ENCODE results near the gene ANKRD13A.
"Not testable (repeated sequence)": the region's sequence is repeated elsewhere in the genome, so short reads cannot be mapped to it uniquely, and the experiment has no call there.

Gene ANKRD13A

DNA sequence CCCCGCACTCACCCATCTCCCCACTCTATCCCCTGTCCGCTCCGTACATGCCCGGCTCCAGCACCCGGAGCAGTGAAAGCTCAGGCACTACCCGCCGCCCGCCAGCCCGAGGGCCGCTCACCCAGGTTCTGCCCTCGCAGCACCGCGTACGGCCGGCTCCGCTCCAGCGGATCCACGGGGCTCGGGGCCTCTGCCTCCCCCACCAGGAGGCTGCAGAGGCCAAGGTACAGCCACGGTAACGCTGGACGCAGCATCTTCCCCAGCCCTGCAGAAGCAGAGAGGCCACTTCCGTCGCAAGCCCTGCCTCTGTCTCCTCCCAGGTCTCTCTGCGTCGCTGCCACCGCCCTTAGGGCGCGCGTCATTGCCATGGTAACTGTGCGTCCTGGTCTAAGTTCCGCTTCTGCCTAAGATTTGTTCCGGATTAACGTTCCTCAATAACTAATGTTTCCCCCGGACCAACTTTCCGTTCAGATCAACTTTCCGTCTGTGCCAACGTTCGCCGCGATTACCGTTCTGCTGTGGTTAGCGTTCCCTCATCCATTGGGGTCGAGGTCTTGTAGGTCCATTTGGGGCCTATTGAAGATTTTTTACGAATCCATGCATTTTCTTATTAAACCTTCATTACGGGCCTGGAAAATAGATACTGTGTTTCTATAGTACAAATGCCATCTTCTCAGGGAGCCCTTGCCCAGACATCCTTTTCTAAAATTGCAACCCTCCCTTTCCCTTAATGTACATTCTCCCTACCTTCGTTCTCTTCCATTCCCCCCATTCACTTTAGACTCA is 49.2 kb downstream of the ANKRD13A start, which contains the start of gene C12orf76:
TSS of gene C12orf76 (minus strand) at position 281 of the 786 bp plus-strand sequence. CDS start at position 254, 27 bp downstream.
- DNase-seq (ENCODE audit: low spot score): peak; percentile 96

DNA sequence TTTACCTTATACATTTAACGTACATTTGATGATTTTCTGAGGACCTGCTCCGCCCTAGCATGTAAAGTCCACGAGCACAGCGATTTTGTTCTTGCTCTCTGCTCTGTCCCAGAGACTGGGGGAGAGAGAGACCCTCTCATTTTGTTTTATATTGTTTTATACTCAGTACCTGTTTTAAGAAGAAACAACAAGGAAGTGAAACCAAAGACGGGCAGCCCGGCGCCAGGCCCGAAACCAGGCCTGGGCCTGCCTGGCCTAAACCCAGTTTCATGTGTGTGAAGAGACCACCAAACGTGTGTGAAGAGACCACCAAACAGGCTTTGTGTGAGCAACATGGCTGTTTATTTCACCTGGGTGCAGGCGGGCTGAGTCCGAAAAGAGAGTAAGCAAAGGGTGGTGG is 49.8 kb downstream of the ANKRD13A start:
- not testable (repeated sequence) for DNase-seq (ENCODE audit: low spot score)

DNA sequence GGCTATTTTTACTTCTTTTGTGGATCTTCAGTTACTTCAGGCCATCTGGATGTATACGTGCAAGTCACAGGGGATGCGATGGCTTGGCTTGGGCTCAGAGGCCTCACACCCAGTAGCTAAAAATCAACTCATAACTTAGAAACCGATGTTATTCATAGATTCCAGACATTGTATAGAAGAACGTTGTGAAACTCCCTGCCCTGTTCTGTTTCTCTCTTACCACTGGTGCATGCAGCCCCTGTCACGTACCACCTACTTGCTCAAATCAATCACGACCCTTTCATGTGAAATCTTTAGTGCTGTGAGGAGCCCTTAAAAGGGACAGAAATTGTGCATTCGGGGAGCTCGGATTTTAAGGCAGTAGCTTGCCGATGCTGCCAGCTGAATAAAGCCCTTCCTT is 50.4 kb downstream of the ANKRD13A start:
- not testable (repeated sequence) for DNase-seq (ENCODE audit: low spot score)

DNA sequence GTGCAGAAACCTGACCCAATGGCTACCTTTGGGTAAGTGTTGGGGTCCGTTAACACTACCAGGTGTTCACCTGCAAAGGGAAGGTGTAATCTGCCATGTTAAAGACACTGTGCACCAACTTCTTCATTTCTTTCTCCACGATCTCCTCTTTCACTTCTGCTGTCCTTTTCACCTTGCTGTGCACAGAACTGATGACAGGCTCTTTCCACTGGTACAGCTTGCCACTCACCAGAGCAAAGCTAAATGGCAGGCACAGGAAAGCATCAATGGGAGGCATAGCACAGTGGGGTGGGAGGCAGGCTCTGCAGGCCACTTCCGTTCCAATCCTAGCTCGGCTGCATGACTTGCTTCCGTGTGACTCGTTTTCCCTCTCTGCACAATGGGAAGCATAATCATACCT is 51.7 kb downstream of the ANKRD13A start:
- no peak for DNase-seq (ENCODE audit: low spot score)

DNA sequence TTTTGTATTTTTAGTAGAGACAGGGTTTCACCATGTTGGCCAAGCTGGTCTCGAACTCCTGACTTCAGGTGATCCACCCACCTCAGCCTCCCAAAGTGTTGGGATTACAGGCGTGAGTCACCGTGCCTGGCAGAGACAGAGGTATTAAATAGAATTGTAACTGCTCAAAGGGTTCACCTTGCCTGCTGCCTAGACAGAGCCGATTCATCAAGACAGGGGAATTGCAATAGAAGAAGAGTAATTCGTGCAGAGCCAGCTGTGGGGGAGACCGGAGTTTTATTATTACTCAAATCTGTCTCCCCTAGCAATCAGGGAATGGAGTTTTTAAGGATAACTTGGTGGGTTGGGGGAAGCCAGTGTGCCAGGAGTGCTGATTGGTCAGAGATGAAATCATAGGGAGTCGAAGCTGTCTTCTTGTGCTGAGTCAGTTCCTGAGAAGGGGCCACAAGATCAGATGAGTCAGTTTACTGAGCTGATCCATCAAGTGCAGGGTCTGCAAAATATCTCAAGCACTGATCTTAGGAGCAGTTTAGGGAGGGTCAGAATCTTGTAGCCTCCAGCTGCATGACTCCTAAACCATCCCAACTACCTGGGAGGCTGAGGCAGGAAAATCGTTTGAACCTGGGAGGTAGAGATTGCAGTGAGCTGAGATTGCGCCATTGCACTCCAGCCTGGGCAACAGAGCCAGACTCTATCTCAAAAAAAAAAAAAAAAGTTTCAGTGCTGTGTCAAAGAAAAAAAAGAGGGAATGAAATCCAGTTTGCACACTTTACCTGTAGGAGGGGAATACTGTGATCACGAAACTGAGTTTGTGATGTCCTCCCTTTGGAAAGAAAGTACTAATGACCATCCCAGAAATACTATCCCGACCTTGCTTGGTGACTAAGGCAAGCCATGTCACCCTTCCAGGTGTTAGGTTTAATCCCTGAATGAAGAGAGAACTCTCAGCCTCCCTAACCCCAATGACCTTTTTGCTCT is 56.4 kb downstream of the ANKRD13A start:
- peak; percentile 17 for DNase-seq (ENCODE audit: low spot score)

DNA sequence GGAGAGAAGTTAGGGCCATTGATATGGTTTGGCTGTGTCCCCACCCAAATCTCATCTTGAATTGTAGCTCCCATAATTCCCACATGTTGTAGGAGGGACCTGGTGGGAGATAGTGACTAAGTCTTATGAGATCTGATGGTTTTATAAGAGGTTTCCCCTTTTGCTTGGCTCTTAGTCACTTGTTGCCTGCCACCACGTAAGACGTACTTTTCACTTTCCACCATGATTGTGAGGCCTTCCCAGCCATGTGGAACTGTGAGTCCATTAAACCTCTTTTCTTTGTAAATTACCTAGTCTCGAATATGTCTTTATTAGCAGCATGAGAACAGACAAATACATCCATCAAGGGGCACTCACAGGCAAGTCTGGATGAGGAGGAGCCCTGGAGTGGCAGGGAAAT is 57.4 kb downstream of the ANKRD13A start:
- DNase-seq (ENCODE audit: low spot score): not testable (repeated sequence)

DNA sequence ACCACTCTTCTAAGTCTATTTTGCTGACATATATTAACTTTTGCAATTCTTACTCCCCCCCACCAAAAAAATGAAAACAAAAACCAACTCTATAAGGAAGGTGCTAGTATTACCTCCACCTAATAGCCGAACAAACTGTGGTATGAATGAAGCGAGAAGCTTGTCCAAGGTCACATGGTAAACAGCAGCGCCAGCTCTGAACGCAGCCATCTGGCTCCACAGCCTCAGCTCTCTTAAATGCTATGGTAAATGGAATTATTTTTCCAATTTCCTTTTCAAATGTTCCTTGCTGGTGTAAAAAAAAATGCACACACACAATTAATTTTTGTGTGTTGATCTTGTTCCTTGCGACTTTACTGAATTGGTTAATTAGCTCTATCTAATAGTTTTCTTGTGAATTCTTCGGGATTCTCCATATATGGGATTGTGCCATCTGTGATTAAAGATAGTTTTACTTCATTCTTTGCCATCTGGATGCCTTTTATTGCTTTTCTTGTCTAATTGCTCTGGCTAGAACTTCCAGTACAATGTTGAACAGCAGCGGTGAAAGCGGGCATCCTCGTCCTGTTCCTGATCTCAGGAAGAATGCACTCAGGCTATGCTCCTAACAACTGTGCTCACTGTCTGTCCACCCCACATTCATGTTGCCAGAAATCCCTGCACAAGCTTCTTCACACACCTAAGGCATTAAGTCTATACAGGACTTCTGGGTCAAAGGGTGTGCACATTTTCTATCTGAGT is 59.8 kb downstream of the ANKRD13A start:
- no peak for DNase-seq (ENCODE audit: low spot score)

DNA sequence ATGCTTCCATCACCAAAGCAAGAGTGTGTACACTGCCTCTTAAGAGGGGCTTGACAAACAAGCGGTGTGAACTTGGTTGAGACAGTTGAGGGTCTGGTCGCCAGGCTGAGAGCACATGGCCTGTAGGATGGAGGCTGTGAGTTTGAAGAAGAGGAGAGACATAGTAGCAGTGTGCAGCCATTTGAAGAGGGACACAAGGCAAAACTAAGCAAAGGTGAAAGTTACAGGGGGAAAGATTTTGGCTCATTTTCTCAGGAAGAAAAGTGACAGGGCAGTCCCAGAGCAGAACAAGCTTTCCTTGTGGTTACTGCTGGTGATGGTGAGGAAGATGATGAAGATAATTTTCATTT is 60.4 kb downstream of the ANKRD13A start:
- DNase-seq (ENCODE audit: low spot score): no peak

DNA sequence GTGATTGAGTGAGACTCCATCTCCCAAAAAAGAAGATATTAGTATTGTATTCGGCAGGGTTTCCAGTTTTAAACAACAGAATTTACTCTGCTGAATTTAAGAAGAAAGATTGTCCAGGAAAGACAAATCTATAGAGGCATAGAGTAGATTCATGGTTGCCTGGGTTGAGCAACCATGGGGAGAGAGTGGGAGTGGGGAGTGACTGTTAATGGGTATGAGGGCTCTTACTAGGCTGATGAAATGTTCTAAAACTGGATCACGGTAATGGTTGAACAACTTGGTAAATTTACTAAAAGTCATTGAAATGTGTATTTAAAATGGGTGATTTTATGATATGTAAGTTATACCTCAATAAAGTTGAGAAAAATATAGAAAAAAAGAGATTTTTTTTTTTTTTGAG is 63.0 kb downstream of the ANKRD13A start:
- no peak for DNase-seq (ENCODE audit: low spot score)

DNA sequence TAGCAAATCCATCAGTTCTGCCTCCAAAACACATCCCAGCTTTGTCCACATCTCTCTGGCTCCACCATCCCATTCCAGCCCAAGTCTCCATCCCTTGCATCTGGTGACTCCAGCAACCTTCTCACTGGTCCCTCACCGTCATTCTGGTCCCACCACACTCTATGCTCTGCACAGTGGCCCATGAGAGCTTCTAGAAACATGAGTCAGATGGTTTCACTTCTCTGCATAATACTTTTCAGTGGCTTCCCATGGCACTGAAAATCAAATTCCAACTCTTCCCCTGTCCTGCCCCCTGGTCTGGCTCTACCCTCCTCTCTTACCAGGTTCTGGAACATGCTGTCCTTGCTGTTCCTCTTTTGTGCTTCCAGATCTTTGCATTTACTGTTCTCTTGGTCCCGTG is 66.3 kb downstream of the ANKRD13A start:
- DNase-seq (ENCODE audit: low spot score): no peak

DNA sequence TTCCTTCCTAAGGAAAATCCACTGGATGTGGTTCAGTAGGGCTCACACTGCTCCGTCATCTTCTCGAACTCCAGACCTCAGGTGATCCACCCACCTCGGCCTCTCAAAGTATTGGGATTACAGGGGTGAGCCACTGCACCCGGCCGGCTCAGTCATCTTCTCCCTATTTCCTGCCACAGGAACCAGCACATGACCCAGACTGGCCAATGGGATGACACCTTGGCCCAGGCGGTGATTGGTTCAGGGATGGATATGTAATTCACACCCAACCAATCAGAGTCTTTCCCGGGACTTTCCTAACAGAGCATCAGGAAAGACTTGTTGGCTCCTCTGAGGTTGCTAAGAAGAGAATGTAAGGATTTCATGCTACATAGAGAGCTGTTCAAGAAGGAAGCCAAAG is 68.3 kb downstream of the ANKRD13A start:
- DNase-seq (ENCODE audit: low spot score): no peak

DNA sequence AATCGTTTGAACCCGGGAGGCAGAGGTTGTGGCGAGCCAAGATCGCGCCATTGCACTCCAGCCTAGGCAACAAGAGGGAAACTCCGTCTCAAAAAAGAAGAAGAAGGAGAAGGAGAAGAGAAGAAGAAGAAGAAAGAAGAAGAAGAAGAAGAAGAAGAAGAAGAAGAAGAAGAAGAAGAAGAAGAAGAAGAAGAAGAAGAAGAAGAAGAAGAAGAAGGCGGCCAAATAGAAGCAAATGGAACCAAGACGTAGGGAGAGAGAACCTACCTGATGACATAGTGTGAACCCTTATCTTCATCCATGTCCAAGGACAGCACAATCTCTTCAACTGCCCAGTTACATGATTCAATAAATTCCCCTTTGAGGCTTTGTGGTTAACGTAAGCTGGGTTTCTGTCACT is 68.9 kb downstream of the ANKRD13A start:
- not testable (repeated sequence) for DNase-seq (ENCODE audit: low spot score)

DNA sequence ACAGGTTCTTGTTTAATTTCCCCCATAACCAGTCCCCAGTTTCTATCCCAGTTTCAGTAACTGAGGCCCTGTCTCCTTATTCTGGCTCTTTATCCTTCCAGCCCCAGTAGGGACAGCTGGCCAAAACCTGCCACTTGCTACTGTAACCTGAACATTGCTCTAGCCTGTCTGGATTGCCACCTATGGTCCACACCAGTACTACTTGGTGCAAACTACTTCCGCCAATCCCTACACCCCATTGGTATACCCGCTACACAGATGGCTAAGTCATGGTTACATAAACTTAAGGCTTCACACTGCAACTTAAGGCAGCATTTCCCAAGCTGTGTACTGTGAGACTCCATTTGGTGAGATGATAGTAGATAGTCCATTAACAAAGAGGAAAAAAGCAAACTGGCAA is 69.4 kb downstream of the ANKRD13A start:
- no peak for DNase-seq (ENCODE audit: low spot score)

DNA sequence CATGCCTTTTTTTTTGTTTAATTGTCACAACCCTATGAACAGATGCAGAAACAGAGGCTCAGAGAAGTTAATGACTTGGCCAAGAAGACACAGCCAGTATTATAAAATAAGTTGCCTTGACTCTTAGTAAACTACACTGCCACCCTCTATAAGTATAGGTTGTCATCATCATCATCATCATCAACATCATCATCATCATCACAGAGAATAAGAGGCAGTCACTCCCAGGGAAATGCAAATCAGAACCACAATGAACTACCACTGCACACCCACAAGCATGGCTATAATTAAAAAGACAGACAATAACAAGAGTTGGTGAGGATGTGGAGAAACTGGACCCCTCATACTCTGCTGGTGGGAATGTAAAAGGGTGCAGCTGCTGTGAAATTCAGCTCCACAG is 72.3 kb downstream of the ANKRD13A start:
- no peak for DNase-seq (ENCODE audit: low spot score)

DNA sequence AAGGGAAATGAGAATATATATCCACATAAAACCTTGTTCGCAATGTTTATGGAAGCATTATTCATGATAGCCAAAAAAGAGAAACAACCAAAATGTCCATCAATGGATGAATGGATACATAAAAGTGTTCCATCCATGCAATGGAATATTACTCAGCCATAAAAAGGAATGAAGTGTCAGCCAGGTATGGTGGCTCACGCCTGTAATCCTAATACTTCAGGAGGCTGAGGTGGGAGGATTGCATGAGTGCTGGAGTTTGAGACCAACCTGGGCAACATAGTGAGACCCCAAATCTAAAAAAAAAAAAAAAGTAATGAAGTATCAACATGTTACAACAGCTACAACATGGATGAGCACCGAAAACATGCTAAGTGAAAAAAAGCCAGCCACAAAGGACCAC is 72.7 kb downstream of the ANKRD13A start:
- no peak for DNase-seq (ENCODE audit: low spot score)

DNA sequence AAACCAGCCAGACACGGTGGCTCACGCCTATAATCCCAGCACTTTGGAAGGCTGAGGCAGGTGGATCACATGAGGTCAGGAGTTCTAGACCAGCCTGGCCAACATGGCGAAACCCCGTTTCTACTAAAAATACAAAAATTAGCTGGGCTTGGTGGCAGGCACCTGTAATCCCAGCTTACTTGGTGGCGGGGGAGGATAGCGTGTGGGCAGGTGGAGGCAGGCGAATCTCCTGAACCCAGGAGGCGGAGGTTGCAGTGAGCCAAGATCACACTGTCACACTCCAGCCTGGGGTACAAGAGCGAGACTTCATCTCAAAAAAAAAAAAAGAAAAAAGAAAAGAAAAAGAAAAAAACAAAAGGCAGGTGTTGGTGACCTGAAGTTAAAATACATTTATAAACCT is 73.4 kb downstream of the ANKRD13A start:
- not testable (repeated sequence) for DNase-seq (ENCODE audit: low spot score)

DNA sequence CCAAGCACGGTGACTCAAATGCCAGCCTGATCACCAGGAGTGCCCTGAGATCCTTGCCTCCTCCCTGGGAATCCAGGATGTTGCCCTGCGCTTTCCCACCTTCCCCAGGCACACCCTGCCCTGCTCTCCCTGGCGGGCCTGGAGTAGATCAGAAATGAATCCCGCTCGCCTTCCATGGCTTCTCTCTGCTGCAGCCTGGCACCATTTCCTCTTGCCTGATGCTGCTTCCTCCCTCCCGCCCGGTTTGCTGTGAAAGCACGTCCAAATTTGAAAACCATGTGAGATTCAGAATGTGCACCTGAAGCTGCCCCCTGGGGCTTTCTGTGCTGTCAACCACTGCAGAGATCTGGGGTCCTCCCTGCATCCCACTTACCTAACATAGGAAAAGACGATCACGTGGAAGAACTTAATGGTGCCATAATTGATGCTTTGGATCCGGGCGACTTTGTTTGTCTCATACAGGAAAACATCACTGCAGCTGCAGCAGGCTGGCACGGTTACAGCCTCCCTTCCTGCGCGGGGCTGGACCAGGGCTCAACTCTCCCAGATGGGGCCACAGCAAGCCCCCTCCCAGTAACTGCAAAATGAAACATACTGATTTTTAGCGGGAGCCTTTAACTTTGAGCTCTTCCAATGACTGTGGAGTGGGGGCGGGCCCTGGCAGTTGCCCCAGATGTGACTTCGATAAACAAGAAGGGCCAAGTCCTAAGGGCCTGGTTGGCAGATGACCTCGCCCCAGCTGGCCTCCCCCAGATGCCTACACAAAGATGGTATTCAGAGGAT is 74.0 kb downstream of the ANKRD13A start:
- peak; percentile 62 for DNase-seq (ENCODE audit: low spot score)

DNA sequence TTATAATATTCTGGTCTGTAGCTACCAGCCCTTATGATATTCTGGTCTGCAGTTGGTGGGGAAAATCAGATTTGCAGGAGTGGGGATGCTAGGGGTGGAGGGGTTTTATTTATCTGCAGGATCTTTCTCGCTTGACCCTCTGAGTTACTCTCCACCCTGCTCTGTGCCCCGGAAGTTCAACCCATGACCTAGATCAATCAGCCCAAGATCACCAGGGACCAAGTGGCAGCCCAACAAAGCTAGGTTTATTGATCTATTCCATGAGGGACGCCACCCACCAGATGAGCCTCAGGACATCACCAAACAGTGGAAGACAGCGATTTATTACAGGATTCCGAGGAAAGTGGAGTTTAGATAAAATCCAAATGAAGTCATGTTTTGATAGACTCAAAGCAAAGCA is 74.9 kb downstream of the ANKRD13A start:
- no peak for DNase-seq (ENCODE audit: low spot score)

DNA sequence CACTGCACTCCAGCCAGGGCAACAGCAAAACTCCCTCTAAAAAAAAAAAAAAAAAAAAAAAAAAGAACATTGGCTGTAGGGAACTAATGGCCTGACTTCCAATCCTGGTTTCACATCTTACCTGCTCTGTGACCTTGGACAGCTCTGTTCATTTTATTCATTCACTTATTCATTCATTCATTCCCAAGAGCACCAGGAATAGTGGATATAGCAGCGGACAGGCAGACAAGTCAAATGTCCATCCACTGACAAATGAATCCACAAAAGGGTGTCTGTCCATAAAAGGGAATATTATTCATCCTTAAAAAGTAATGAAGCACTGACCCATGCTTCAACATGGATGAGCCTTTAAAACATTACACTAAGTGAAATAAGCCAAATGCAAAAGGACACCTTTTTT is 76.7 kb downstream of the ANKRD13A start:
- no peak for DNase-seq (ENCODE audit: low spot score)

DNA sequence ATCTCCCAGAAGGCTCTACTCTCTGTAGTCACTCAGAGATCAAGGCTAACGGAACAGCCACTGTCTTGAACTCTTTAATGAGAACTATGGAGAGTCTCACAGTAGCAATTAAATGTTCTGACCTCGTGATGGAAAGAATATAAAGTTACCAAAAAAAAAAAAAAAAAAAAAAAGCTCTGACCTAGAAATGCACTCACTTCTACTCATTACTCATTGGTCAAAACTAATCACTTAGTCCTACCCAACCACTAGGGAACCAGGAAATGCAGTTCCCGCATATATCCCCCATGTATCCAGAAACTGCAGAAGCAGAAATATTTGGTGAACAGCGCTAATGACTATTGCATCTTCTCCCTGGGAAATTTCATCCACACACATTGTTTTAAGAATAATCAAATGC is 78.6 kb downstream of the ANKRD13A start:
- no peak for DNase-seq (ENCODE audit: low spot score)

Measured in GM03348 (cell line).